Natural killer cell (primary cell): ENCODE results near the gene TPRN. TPM values are rescaled to one million over a fixed set of nuclear protein-coding genes. Genes with fewer than 3 reads are reported as not detected.

ENCODE experiments used
- ATAC-seq, 3 donors: fragments of 150-1000 bp in 2 of 3; fragments of 200-7000 bp in 1 of 3; cut with Tn5 transposase; 1 replicate in 1 of 3; 2 replicates in 2 of 3; pipeline ENCODE4 v1.10.0; 2021; ENCODE audit warnings: mild to moderate bottlenecking in 2 of 3, moderate library complexity in 2 of 3
- DNase-seq, 2 donors: peaks; one replicate each; pipeline versions ENCODE4 v3.0.0 to v3.0.0-alpha.2; 2013 to 2021; ENCODE audit warnings: mixed read lengths in 1 of 2
- H3K27ac ChIP-seq: one replicate; pipeline ENCODE4 v1.5.1; 2013; ENCODE audit warnings: mild to moderate bottlenecking, low read length
- H3K27me3 ChIP-seq: one replicate; pipeline ENCODE4 v1.6.1; 2013; ENCODE audit warnings: low read length; ENCODE audit not compliant: control insufficient read depth, insufficient read depth
- H3K36me3 ChIP-seq: one replicate; pipeline ENCODE4 v1.6.1; 2013; ENCODE audit warnings: low read length; ENCODE audit not compliant: control insufficient read depth, insufficient read depth
- H3K4me1 ChIP-seq: one replicate; pipeline ENCODE4 v1.6.1; 2013; ENCODE audit warnings: low read length; ENCODE audit not compliant: control insufficient read depth, insufficient read depth
- H3K4me3 ChIP-seq: one replicate; pipeline ENCODE4 v1.5.1; 2013; ENCODE audit warnings: low read length
- H3K9me3 ChIP-seq: one replicate; pipeline ENCODE4 v1.6.1; 2013; ENCODE audit warnings: low read length; ENCODE audit not compliant: control insufficient read depth, insufficient read depth
- H3K27ac Mint-ChIP-seq, 2 donors: one replicate each; pipeline ENCODE4 v1.8.0; 2022; ENCODE audit warnings: mild to moderate bottlenecking in 2 of 2, mixed read lengths in 2 of 2, moderate library complexity in 1 of 2
- H3K27me3 Mint-ChIP-seq, 2 donors: one replicate each; pipeline ENCODE4 v1.8.0; 2022; ENCODE audit warnings: low read depth in 2 of 2, mixed read lengths in 2 of 2
- H3K36me3 Mint-ChIP-seq: one replicate; pipeline ENCODE4 v1.8.0; 2022; ENCODE audit warnings: mixed read lengths
- H3K4me1 Mint-ChIP-seq, 2 donors: one replicate each; pipeline ENCODE4 v1.8.0; 2022; ENCODE audit warnings: mixed read lengths in 2 of 2
- H3K4me3 Mint-ChIP-seq: one replicate; pipeline ENCODE4 v1.8.0; 2022; ENCODE audit warnings: mild to moderate bottlenecking, moderate library complexity, mixed read lengths
- H3K9me3 Mint-ChIP-seq, 2 donors: one replicate each; pipeline ENCODE4 v1.8.0; 2022; ENCODE audit warnings: mixed read lengths in 2 of 2
- CTCF ChIP-seq: fragments of 200-600 bp; IDR thresholded peaks from one replicate; pipeline ENCODE4 v1.8.0; 2022; ENCODE audit warnings: antibody characterized with exemption
- WGBS: methylation state at CpG from one replicate; pipeline ENCODE4 v1.1.7; 2013; ENCODE audit warnings: missing lambda C conversion rate; ENCODE audit not compliant: insufficient coverage; 5-methylcytosine and 5-hydroxymethylcytosine counted together
- intact Hi-C: fragments of 100-400 bp; cut with micrococcal nuclease; formaldehyde crosslinking; loops from one replicate; pipeline ENCODE4 v1.14.2; 2022
- total RNA-seq, 4 donors: library from RNA; stranded (reverse); fragments of 120-200 nt in 1 of 4; gene quantifications; one replicate each; pipeline versions ENCODE4 v1.2.3 to v1.2.4, GENCODE V29; 2013 to 2022

Gene TPRN
- total RNA-seq, 3 donors from 2014 or later (not counting 1 experiment from before 2014, with no cell fraction given), result 8.2 to 10.6 (median 8.4) TPM

- ATAC-seq (no peak), DNase-seq (no peak)
- Mint-ChIP-seq H3K4me1 (peaks cover 37 to 49% of the 10 kb centered on the region in 2 donors), H3K27me3 (no peaks in the 10 kb centered on the region), H3K4me3 (no peak overlapping the region), H3K27ac (no peak overlapping the region), H3K36me3 (no peaks in the 10 kb centered on the region), H3K9me3 (no peaks in the 10 kb centered on the region)
- Histone ChIP-seq H3K36me3 (no peaks in the 10 kb centered on the region), H3K27ac (no peak overlapping the region), H3K4me3 (no peak overlapping the region), H3K9me3 (no peaks in the 10 kb centered on the region), H3K4me1 (peaks cover 53% of the 10 kb centered on the region), H3K27me3 (no peaks in the 10 kb centered on the region)
- WGBS, result 95% methylated on average over 8 of the region's 8 CpGs
- TF ChIP-seq CTCF, result no peak
- intact Hi-C loops, result loop anchor here (5.0 kb wide), 1 partner anchor 39 kb away; the partner anchor contains the start of gene TUBB4B
These were observed 2.4 kb upstream of the TPRN start for GRCh38 chr9:137202966-137203365.

GRCh38 chr9:137201205-137201868 lies 796 bp upstream of the TPRN start:
- Mint-ChIP-seq H3K9me3 (no peaks in the 10 kb centered on the region), H3K27ac (peak overlapping the region; percentile 83 to 86), H3K4me3 (peak overlapping the region; percentile 83), H3K4me1 (peaks cover 24 to 40% of the 10 kb centered on the region in 2 donors), H3K27me3 (no peaks in the 10 kb centered on the region), H3K36me3 (no peaks in the 10 kb centered on the region)
- Histone ChIP-seq H3K27me3 (no peaks in the 10 kb centered on the region), H3K9me3 (no peaks in the 10 kb centered on the region), H3K27ac (peak overlapping the region; percentile 82), H3K4me1 (peaks cover 45% of the 10 kb centered on the region), H3K36me3 (no peaks in the 10 kb centered on the region), H3K4me3 (peak overlapping the region; percentile 75)
- no peak for DNase-seq
- TF ChIP-seq CTCF, result no peak
- intact Hi-C loops, result loop anchor here (5.0 kb wide), 1 partner anchor 41 kb away; the partner anchor contains the start of gene TUBB4B
- no peak for ATAC-seq
- 33% methylated on average over 23 of the region's 23 CpGs for WGBS

GRCh38 chr9:137199411-137200121 lies 975 bp downstream of the TPRN start:
- intact Hi-C loops, result loop anchor here (1.0 to 5.0 kb wide), 2 partner anchors 10 to 43 kb away; partner anchors contain the start of gene TUBB4B

More at GRCh38 chr9:137199411-137200121, 975 bp downstream of the TPRN start:
- Histone ChIP-seq H3K9me3 (no peaks in the 10 kb centered on the region), H3K36me3 (no peaks in the 10 kb centered on the region), H3K27ac (no peak overlapping the region), H3K4me3 (no peak overlapping the region), H3K4me1 (peaks cover 32% of the 10 kb centered on the region), H3K27me3 (no peaks in the 10 kb centered on the region)
- no peak for DNase-seq
- no peak for ATAC-seq
- 34% methylated on average over 51 of the region's 51 CpGs for WGBS
- Mint-ChIP-seq H3K4me3 (peak overlapping the region; percentile 90), H3K36me3 (no peaks in the 10 kb centered on the region), H3K4me1 (peaks cover 9 to 30% of the 10 kb centered on the region in 2 donors), H3K27ac (peak overlapping the region in 1 of 2 donors; percentile 29), H3K9me3 (no peaks in the 10 kb centered on the region), H3K27me3 (no peaks in the 10 kb centered on the region)
- no peak for TF ChIP-seq CTCF
